Fibroblast of the conjunctiva (primary cell): ENCODE results near the gene MYL12B.
"Not testable (repeated sequence)": the region's sequence is repeated elsewhere in the genome, so short reads cannot be mapped to it uniquely, and the experiment has no call there.

Experiments used
- DNase-seq: peaks from one replicate; pipeline ENCODE4 v3.0.0-alpha.2; 2010; ENCODE audit warnings: low read depth

The MYL12B gene

GRCh38 chr18:3262234-3263131 is 550 bp downstream of the MYL12B start:
- no peak for DNase-seq

GRCh38 chr18:3263132-3263700 is 1.3 kb downstream of the MYL12B start:
- DNase-seq = no peak

GRCh38 chr18:3264362-3264761 is 2.4 kb downstream of the MYL12B start:
- no peak for DNase-seq

GRCh38 chr18:3265564-3266033 is 3.7 kb downstream of the MYL12B start:
- DNase-seq = no peak

- DNase-seq = no peak
Observed at GRCh38 chr18:3266062-3266608, 4.2 kb downstream of the MYL12B start.

- no peak for DNase-seq
Observed at GRCh38 chr18:3268306-3268705, 6.4 kb downstream of the MYL12B start.

GRCh38 chr18:3269241-3269913 is 7.4 kb downstream of the MYL12B start:
- no peak for DNase-seq

GRCh38 chr18:3269914-3270299 is 8.0 kb downstream of the MYL12B start:
- DNase-seq = no peak

- DNase-seq = no peak
Observed at GRCh38 chr18:3273042-3273441, 11.1 kb downstream of the MYL12B start.

GRCh38 chr18:3277643-3278213 is 15.8 kb downstream of the MYL12B start:
- not testable (repeated sequence) for DNase-seq

GRCh38 chr18:3279201-3280185 is 17.6 kb downstream of the MYL12B start:
- no peak for DNase-seq

GRCh38 chr18:3281456-3282400 is 19.8 kb downstream of the MYL12B start:
- peak; percentile 79 for DNase-seq

GRCh38 chr18:3283253-3283863 is 21.4 kb downstream of the MYL12B start:
- no peak for DNase-seq

GRCh38 chr18:3283908-3284307 is 22.0 kb downstream of the MYL12B start:
- DNase-seq = no peak

- DNase-seq = no peak
Observed at GRCh38 chr18:3284501-3284900, 22.6 kb downstream of the MYL12B start.

GRCh38 chr18:3286159-3286558 is 24.2 kb downstream of the MYL12B start:
- no peak for DNase-seq

- no peak for DNase-seq
Observed at GRCh38 chr18:3293196-3293951, 31.4 kb downstream of the MYL12B start.

- DNase-seq = no peak
Observed at GRCh38 chr18:3294435-3295080, 32.6 kb downstream of the MYL12B start.
